Trophoblast cell (in vitro differentiated cells and primary cell): Measurements from ENCODE around the gene CPXM2.

Experiments used
- DNase-seq, 2 donors: peaks; one replicate each; pipeline ENCODE4 v3.0.0-alpha.2; 2016
- H2AFZ ChIP-seq: 2 replicates; pipeline ENCODE4 v1.6.1; 2013; ENCODE audit warnings: low read length, moderate library complexity, mild to moderate bottlenecking; ENCODE audit not compliant: insufficient read depth, poor library complexity
- H2AK5ac ChIP-seq: 2 replicates; pipeline ENCODE4 v1.6.1; 2013; ENCODE audit warnings: mild to moderate bottlenecking, low read length
- H2BK120ac ChIP-seq: 2 replicates; pipeline ENCODE4 v1.6.1; 2013; ENCODE audit warnings: low read length, mild to moderate bottlenecking, moderate library complexity; ENCODE audit not compliant: insufficient read depth, poor library complexity
- H2BK12ac ChIP-seq: 2 replicates; pipeline ENCODE4 v1.6.1; 2013; ENCODE audit warnings: mild to moderate bottlenecking, low read length, moderate library complexity
- H2BK5ac ChIP-seq: 2 replicates; pipeline ENCODE4 v1.6.1; 2013; ENCODE audit warnings: low read length, low read depth, moderate library complexity, mild to moderate bottlenecking; ENCODE audit not compliant: poor library complexity
- H3K14ac ChIP-seq: 2 replicates; pipeline ENCODE4 v1.6.1; 2013; ENCODE audit warnings: mild to moderate bottlenecking, low read length
- H3K18ac ChIP-seq: 2 replicates; pipeline ENCODE4 v1.6.1; 2013; ENCODE audit warnings: mild to moderate bottlenecking, low read length
- H3K23ac ChIP-seq: 2 replicates; pipeline ENCODE4 v1.6.1; 2013; ENCODE audit warnings: low read length
- H3K27ac ChIP-seq: 2 replicates; pipeline ENCODE4 v1.5.1; 2013; ENCODE audit warnings: low read depth, mild to moderate bottlenecking, inconsistent platforms, low read length, moderate library complexity
- H3K27me3 ChIP-seq: 2 replicates; pipeline ENCODE4 v1.6.1; 2013; ENCODE audit warnings: inconsistent platforms, mild to moderate bottlenecking, low read length, moderate library complexity; ENCODE audit not compliant: insufficient read depth
- H3K36me3 ChIP-seq, 2 experiments: 1 replicate in 1 of 2; 2 replicates in 1 of 2; pipeline ENCODE4 v1.6.1; 2013; ENCODE audit warnings: low read length in 2 of 2, mild to moderate bottlenecking in 2 of 2, moderate library complexity in 1 of 2; ENCODE audit not compliant: insufficient read depth in 2 of 2, control insufficient read depth in 1 of 2
- H3K4ac ChIP-seq: 2 replicates; pipeline ENCODE4 v1.6.1; 2013; ENCODE audit warnings: low read depth, mild to moderate bottlenecking, low read length, moderate library complexity
- H3K4me1 ChIP-seq, 2 experiments: 1 replicate in 1 of 2; 2 replicates in 1 of 2; pipeline ENCODE4 v1.6.1; 2013; ENCODE audit warnings: low read length in 2 of 2, mild to moderate bottlenecking in 2 of 2, moderate library complexity in 1 of 2; ENCODE audit not compliant: insufficient read depth in 2 of 2, control insufficient read depth in 1 of 2
- H3K4me2 ChIP-seq: 2 replicates; pipeline ENCODE4 v1.6.1; 2013; ENCODE audit warnings: inconsistent platforms, mild to moderate bottlenecking, low read length, moderate library complexity
- H3K4me3 ChIP-seq: 2 replicates; pipeline ENCODE4 v1.5.1; 2013; ENCODE audit warnings: mild to moderate bottlenecking, low read depth, low read length, inconsistent platforms
- H3K79me1 ChIP-seq: one replicate; pipeline ENCODE4 v1.6.1; 2013; ENCODE audit warnings: low read length
- H3K79me2 ChIP-seq: 2 replicates; pipeline ENCODE4 v1.6.1; 2013; ENCODE audit warnings: low read length, mild to moderate bottlenecking; ENCODE audit not compliant: control insufficient read depth, insufficient read depth, poor library complexity
- H3K9ac ChIP-seq: 2 replicates; pipeline ENCODE4 v1.6.1; 2013; ENCODE audit warnings: mild to moderate bottlenecking, low read length
- H3K9me3 ChIP-seq: 2 replicates; pipeline ENCODE4 v1.6.1; 2013; ENCODE audit warnings: low read depth, mild to moderate bottlenecking, control low read depth, inconsistent platforms, low read length; ENCODE audit not compliant: insufficient read depth
- H4K12ac ChIP-seq: 2 replicates; pipeline ENCODE4 v1.6.1; 2013; ENCODE audit warnings: low read depth, mild to moderate bottlenecking, low read length, moderate library complexity
- H4K8ac ChIP-seq: 2 replicates; pipeline ENCODE4 v1.6.1; 2013; ENCODE audit warnings: low read depth, mild to moderate bottlenecking, low read length, moderate library complexity
- H4K91ac ChIP-seq: one replicate; pipeline ENCODE4 v1.6.1; 2013; ENCODE audit warnings: low read depth, mild to moderate bottlenecking, low read length, moderate library complexity
- whole genome bisulfite sequencing: extraction: QIAGEN DNeasy Blood & Tissue Kit; methylation state at CpG from one replicate; pipeline ENCODE4 v1.1.7; 2013; ENCODE audit warnings: missing lambda C conversion rate; ENCODE audit not compliant: insufficient read length, insufficient coverage; ENCODE audit errors: extremely low coverage; 5-methylcytosine and 5-hydroxymethylcytosine counted together

Gene CPXM2

DNA sequence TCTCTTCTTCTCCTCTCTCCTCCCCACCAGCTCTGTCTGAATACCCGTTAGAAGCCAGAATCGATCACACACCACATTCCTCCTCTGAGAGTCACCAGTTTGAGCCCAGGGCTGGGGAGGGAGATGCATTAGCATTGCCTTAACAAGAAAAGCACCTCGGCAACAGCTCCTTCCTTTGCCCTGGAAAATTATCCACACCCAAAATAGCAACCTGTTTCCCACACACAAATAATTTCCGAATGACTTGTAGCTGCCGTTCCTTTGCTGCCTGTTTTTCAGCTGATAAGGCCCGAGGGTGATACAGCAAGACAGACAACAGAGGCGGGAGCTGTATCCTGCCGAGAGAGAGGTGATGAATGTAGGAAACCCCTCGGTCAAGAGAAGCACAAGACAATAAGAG lies 91.3 kb downstream of the CPXM2 start:
- H2BK12ac ChIP-seq = no peak overlapping the region
- H3K4me1 ChIP-seq = peaks cover 2 to 3% of the 10 kb centered on the region in 2 experiments
- H4K8ac ChIP-seq = no peak overlapping the region
- no peak overlapping the region for H2AK5ac ChIP-seq
- no peak overlapping the region for H4K12ac ChIP-seq
- H3K27me3 ChIP-seq = no peaks in the 10 kb centered on the region
- no peak overlapping the region for H3K27ac ChIP-seq
- H2AFZ ChIP-seq = no peak overlapping the region
- no peak overlapping the region for H2BK120ac ChIP-seq
- no peak overlapping the region for H3K18ac ChIP-seq
- H3K4me3 ChIP-seq = no peak overlapping the region
- WGBS = no CpG with 5 or more reads among the region's 9 CpGs
- no peaks in the 10 kb centered on the region for H3K79me2 ChIP-seq
- no peak overlapping the region for H3K9ac ChIP-seq
- H3K9me3 ChIP-seq = no peaks in the 10 kb centered on the region
- H2BK5ac ChIP-seq = no peak overlapping the region
- no peaks in the 10 kb centered on the region for H3K79me1 ChIP-seq
- no peak overlapping the region for H3K23ac ChIP-seq
- no peak for DNase-seq
- no peak overlapping the region for H4K91ac ChIP-seq
- H3K14ac ChIP-seq = no peak overlapping the region
- no peaks in the 10 kb centered on the region for H3K36me3 ChIP-seq
- H3K4ac ChIP-seq = no peak overlapping the region
- H3K4me2 ChIP-seq = no peak overlapping the region

DNA sequence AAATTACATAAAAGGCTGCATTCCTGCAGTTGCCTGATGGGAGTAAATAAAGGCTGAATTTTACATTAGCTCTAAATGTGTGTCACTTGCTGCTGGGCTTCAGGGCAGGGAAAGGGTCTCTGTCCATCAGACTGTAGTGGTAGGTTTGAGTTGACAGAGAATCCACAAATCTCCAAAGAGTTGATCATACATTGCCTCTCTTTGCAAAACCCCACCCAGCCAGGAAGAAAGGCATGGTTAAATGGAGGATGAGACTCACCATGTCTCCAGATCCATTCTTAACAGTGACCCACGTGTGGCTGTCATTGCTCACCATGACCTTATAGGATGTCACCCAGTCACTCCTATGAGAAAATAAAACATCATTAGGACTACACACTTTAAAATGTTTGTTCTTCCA lies 92.8 kb downstream of the CPXM2 start:
- Histone ChIP-seq H4K91ac (no peak overlapping the region), H3K4me1 (peaks cover 2 to 3% of the 10 kb centered on the region in 2 experiments), H2BK12ac (no peak overlapping the region), H3K9me3 (no peaks in the 10 kb centered on the region), H3K36me3 (no peaks in the 10 kb centered on the region), H2BK120ac (no peak overlapping the region), H3K79me1 (no peaks in the 10 kb centered on the region), H3K23ac (no peak overlapping the region), H3K9ac (no peak overlapping the region), H3K4ac (no peak overlapping the region), H3K4me2 (no peak overlapping the region), H3K27me3 (no peaks in the 10 kb centered on the region), H3K14ac (no peak overlapping the region), H4K8ac (no peak overlapping the region), H3K18ac (no peak overlapping the region), H2BK5ac (no peak overlapping the region), H4K12ac (no peak overlapping the region), H3K4me3 (no peak overlapping the region), H3K79me2 (no peaks in the 10 kb centered on the region), H2AK5ac (no peak overlapping the region), H2AFZ (no peak overlapping the region), H3K27ac (no peak overlapping the region)
- no CpG with 5 or more reads among the region's 1 CpG for WGBS
- no peak for DNase-seq

DNA sequence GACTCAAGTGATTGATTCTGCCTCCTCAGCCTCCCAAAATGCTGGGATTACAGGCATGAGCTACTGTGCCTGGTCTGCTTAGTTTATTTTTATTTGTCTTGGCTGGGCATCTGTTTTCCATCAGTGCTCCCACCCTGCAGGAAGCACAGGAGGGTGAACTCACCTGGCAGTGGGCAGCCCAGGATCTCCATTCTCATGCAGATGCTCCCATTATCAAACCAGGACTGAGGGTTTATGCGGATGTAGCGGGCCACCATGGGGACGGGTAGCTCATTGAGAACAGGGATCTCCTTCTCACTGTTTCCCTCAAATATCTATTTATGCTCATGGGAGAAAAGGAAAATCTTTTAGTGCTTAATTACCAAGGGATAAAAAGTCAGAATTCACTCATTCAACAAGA lies 93.8 kb downstream of the CPXM2 start:
- no peak overlapping the region for H3K4ac ChIP-seq
- peaks cover 2 to 3% of the 10 kb centered on the region in 2 experiments for H3K4me1 ChIP-seq
- no peak overlapping the region for H3K23ac ChIP-seq
- no CpG with 5 or more reads among the region's 3 CpGs for WGBS
- no peak overlapping the region for H2BK120ac ChIP-seq
- no peak overlapping the region for H3K4me2 ChIP-seq
- H3K79me1 ChIP-seq = no peaks in the 10 kb centered on the region
- no peak overlapping the region for H2BK5ac ChIP-seq
- no peak overlapping the region for H3K27ac ChIP-seq
- no peak overlapping the region for H4K91ac ChIP-seq
- no peak overlapping the region for H3K18ac ChIP-seq
- H3K4me3 ChIP-seq = no peak overlapping the region
- no peaks in the 10 kb centered on the region for H3K36me3 ChIP-seq
- no peak overlapping the region for H4K12ac ChIP-seq
- H3K27me3 ChIP-seq = no peaks in the 10 kb centered on the region
- no peak overlapping the region for H2AFZ ChIP-seq
- no peak overlapping the region for H2BK12ac ChIP-seq
- no peak overlapping the region for H3K14ac ChIP-seq
- no peak overlapping the region for H3K9ac ChIP-seq
- H3K79me2 ChIP-seq = no peaks in the 10 kb centered on the region
- H3K9me3 ChIP-seq = no peaks in the 10 kb centered on the region
- H4K8ac ChIP-seq = no peak overlapping the region
- no peak for DNase-seq
- no peak overlapping the region for H2AK5ac ChIP-seq

DNA sequence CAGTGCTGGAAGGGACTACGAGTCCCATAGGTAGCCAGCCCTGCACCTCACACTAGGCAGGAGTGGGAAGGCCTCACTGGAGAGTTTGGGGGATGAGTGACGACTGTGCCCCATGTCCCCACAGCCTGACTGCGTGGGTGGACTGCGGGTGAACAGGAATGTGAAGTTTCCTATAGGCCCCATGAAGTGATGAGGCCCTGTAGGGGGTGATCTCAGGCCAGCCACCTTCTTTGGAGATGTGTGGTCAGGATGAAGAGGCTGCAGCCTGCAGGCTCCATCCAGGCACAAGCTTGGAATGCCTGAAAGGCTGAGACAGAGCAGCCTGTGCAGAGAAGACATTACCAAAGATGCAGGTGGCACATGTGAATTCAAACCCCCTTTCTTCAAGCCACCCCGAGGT lies 94.9 kb downstream of the CPXM2 start:
- no CpG with 5 or more reads among the region's 5 CpGs for WGBS
- Histone ChIP-seq H3K4me2 (no peak overlapping the region), H3K4ac (no peak overlapping the region), H3K79me2 (no peaks in the 10 kb centered on the region), H2BK5ac (no peak overlapping the region), H3K18ac (no peak overlapping the region), H2AFZ (no peak overlapping the region), H3K27ac (no peak overlapping the region), H3K9me3 (peaks cover under 1% of the 10 kb centered on the region), H3K4me1 (peaks cover 2 to 3% of the 10 kb centered on the region in 2 experiments), H4K91ac (no peak overlapping the region), H4K8ac (no peak overlapping the region), H3K79me1 (no peaks in the 10 kb centered on the region), H3K4me3 (no peak overlapping the region), H4K12ac (no peak overlapping the region), H2BK12ac (no peak overlapping the region), H3K9ac (no peak overlapping the region), H3K14ac (no peak overlapping the region), H2AK5ac (no peak overlapping the region), H3K36me3 (no peaks in the 10 kb centered on the region), H3K23ac (no peak overlapping the region), H2BK120ac (no peak overlapping the region), H3K27me3 (no peaks in the 10 kb centered on the region)
- DNase-seq = no peak
